ENCODE data around the gene TCF4. TPM values are rescaled to one million over a fixed set of nuclear protein-coding genes. Genes with fewer than 3 reads are reported as not detected.

The TCF4 gene
- total RNA-seq, 1 experiment from 2014 or later: 2.3 TPM

DNA sequence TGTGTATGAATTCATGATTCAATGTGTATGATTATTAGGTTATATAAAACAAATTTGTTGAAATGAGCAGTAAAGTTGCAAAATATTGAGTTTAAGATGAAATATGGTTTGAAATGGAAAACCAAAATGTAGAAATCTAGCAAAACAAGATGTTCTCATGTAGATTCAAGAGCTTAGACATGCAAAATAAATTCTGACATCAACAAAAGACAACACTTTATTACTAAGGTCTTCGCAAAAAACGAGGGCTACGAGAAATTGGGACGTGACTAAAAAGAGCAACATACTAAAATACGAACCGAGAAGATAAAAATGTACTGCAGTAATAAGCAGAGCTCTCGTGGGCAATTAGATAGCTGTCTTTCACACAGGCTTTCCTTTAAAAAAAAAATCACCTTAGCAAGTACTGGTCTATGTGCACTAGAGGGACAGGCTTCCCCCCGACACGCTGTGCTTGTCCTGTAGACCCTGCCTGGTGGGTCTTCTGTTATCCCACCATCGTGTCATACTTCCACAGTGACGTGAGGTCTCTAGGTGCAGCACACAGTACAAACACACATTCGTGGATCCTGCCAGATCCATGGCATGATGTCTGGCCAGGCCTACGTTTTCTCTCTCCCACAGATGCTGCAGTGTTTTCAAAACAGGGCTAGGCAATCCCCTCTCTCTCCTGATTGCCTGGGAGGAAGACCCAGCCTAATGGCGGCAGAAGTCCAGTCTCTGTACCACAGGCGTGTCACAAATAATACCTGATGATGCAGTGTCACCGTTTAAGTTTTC, 240.8 kb downstream of the TCF4 start:
- H3K4me3 ChIP-seq (ENCODE audit: low read depth in 2 of 2, low read length in 2 of 2): no peak overlapping the region
- TF ChIP-seq, protein P1, sequence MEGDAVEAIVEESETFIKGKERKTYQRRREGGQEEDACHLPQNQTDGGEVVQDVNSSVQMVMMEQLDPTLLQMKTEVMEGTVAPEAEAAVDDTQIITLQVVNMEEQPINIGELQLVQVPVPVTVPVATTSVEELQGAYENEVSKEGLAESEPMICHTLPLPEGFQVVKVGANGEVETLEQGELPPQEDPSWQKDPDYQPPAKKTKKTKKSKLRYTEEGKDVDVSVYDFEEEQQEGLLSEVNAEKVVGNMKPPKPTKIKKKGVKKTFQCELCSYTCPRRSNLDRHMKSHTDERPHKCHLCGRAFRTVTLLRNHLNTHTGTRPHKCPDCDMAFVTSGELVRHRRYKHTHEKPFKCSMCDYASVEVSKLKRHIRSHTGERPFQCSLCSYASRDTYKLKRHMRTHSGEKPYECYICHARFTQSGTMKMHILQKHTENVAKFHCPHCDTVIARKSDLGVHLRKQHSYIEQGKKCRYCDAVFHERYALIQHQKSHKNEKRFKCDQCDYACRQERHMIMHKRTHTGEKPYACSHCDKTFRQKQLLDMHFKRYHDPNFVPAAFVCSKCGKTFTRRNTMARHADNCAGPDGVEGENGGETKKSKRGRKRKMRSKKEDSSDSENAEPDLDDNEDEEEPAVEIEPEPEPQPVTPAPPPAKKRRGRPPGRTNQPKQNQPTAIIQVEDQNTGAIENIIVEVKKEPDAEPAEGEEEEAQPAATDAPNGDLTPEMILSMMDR (IDR thresholded peaks at IDR 0.05): no peak
- TF ChIP-seq TCF7L2 (IDR thresholded peaks at IDR 0.05; ENCODE audit: low read depth, low read length) (no peak), POLR2AphosphoS5 (IDR thresholded peaks at IDR 0.05; ENCODE audit: low read depth, low read length) (no peak), SIN3A (IDR thresholded peaks at IDR 0.05; ENCODE audit: borderline replicate concordance, insufficient read depth, low read depth, low read length) (no peak)
- TF ChIP-seq, protein P2, sequence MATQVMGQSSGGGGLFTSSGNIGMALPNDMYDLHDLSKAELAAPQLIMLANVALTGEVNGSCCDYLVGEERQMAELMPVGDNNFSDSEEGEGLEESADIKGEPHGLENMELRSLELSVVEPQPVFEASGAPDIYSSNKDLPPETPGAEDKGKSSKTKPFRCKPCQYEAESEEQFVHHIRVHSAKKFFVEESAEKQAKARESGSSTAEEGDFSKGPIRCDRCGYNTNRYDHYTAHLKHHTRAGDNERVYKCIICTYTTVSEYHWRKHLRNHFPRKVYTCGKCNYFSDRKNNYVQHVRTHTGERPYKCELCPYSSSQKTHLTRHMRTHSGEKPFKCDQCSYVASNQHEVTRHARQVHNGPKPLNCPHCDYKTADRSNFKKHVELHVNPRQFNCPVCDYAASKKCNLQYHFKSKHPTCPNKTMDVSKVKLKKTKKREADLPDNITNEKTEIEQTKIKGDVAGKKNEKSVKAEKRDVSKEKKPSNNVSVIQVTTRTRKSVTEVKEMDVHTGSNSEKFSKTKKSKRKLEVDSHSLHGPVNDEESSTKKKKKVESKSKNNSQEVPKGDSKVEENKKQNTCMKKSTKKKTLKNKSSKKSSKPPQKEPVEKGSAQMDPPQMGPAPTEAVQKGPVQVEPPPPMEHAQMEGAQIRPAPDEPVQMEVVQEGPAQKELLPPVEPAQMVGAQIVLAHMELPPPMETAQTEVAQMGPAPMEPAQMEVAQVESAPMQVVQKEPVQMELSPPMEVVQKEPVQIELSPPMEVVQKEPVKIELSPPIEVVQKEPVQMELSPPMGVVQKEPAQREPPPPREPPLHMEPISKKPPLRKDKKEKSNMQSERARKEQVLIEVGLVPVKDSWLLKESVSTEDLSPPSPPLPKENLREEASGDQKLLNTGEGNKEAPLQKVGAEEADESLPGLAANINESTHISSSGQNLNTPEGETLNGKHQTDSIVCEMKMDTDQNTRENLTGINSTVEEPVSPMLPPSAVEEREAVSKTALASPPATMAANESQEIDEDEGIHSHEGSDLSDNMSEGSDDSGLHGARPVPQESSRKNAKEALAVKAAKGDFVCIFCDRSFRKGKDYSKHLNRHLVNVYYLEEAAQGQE (IDR thresholded peaks at IDR 0.05; ENCODE audit: insufficient read depth in 1 of 2, low read depth in 2 of 2, low read length in 1 of 2): no peak
- intact Hi-C loops (cut with micrococcal nuclease; ENCODE audit: unreplicated experiment) (no loop called here), in situ Hi-C loops (cut with HindIII; ENCODE audit: low pct_unique_long_range_greater_than_20kb, low sequenced_read_pairs) (no loop called here)
- no TSS peak for BruUV-seq (replicated peaks)
- no peaks in the 10 kb centered on the region for H3K36me3 ChIP-seq (ENCODE audit: control insufficient read depth, insufficient read depth, low read length)
- POLR2A ChIA-PET: no interaction called here
- ATAC-seq: no peak
- H3K9me3 ChIP-seq (ENCODE audit: control insufficient read depth, insufficient read depth, low read depth, low read length): no peaks in the 10 kb centered on the region
- no peak for DNase-seq (ENCODE audit: low read depth, low spot score)
- no peaks in the 10 kb centered on the region for H3K4me1 ChIP-seq (ENCODE audit: control insufficient read depth, insufficient read depth, low read length)
- CTCF ChIA-PET: no interaction called here
- no peak overlapping the region for H3K27ac ChIP-seq (ENCODE audit: low read length)
- H3K27me3 ChIP-seq (ENCODE audit: control insufficient read depth, insufficient read depth, low read length): no peaks in the 10 kb centered on the region

DNA sequence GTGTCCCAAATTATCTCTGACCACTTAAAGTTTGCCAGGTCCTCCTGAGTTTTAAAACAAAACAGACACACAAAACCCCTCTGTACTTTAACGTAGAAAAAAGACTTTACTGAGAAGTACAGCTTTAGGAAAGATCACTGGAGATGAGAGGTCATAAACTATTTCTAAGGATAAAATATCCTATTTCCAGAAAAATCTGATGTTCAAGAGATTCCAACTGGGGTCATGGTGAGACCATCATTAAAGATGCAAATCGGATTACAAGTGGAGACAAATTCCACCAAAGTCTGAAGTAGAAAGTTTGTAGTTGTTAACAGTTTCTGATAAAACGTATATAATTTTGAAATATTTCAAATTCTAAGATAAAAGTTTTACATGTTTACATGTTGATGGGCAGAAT, 241.6 kb downstream of the TCF4 start:
- in situ Hi-C loops (cut with HindIII; ENCODE audit: low pct_unique_long_range_greater_than_20kb, low sequenced_read_pairs): no loop called here
- BruUV-seq (replicated peaks): no TSS peak
- ChIA-PET POLR2A (no interaction called here), CTCF (no interaction called here)
- no peak for TF ChIP-seq TCF7L2 (IDR thresholded peaks at IDR 0.05; ENCODE audit: low read depth, low read length)
- TF ChIP-seq, protein P2 (IDR thresholded peaks at IDR 0.05; ENCODE audit: insufficient read depth in 1 of 2, low read depth in 2 of 2, low read length in 1 of 2): no peak
- no peak for TF ChIP-seq SIN3A (IDR thresholded peaks at IDR 0.05; ENCODE audit: borderline replicate concordance, insufficient read depth, low read depth, low read length)
- no peak for TF ChIP-seq POLR2AphosphoS5 (IDR thresholded peaks at IDR 0.05; ENCODE audit: low read depth, low read length)
- TF ChIP-seq, protein P1 (IDR thresholded peaks at IDR 0.05): no peak
- no peak overlapping the region for H3K27ac ChIP-seq (ENCODE audit: low read length)
- no peak for ATAC-seq
- H3K9me3 ChIP-seq (ENCODE audit: control insufficient read depth, insufficient read depth, low read depth, low read length): no peaks in the 10 kb centered on the region
- H3K4me1 ChIP-seq (ENCODE audit: control insufficient read depth, insufficient read depth, low read length): no peaks in the 10 kb centered on the region
- H3K4me3 ChIP-seq (ENCODE audit: low read depth in 2 of 2, low read length in 2 of 2): no peak overlapping the region
- no peak for DNase-seq (ENCODE audit: low read depth, low spot score)
- no peaks in the 10 kb centered on the region for H3K27me3 ChIP-seq (ENCODE audit: control insufficient read depth, insufficient read depth, low read length)
- no peaks in the 10 kb centered on the region for H3K36me3 ChIP-seq (ENCODE audit: control insufficient read depth, insufficient read depth, low read length)
- intact Hi-C loops (cut with micrococcal nuclease; ENCODE audit: unreplicated experiment): no loop called here

All from Panc1 (cell line).